Breast epithelium (tissue), 4 donors: ENCODE measurements around the gene TMEM270. TPM values are rescaled to one million over a fixed set of nuclear protein-coding genes. Genes with fewer than 3 reads are reported as not detected.

Experiments used
- DNase-seq, 2 donors: peaks; one replicate each; pipeline ENCODE4 v3.0.0-alpha.2; 2019; ENCODE audit warnings: low spot score in 2 of 2
- H3K27ac ChIP-seq, 2 donors: fragments of 200-600 bp; sonication (generic) in 1 of 2; one replicate each; pipeline ENCODE4 v1.5.1; 2016 to 2019; ENCODE audit warnings: mild to moderate bottlenecking in 1 of 2
- H3K27me3 ChIP-seq, 2 donors: fragments of 200-600 bp; sonication (generic) in 1 of 2; one replicate each; pipeline versions ENCODE4 v1.5.1 to v1.6.0; 2017 to 2019; ENCODE audit warnings: control low read depth in 1 of 2, mild to moderate bottlenecking in 1 of 2
- H3K36me3 ChIP-seq: fragments of 200-600 bp; one replicate; pipeline ENCODE4 v1.5.1; 2019
- H3K4me1 ChIP-seq, 2 donors: fragments of 200-600 bp; sonication (generic); one replicate each; pipeline ENCODE4 v1.5.1; 2016 to 2019; ENCODE audit warnings: control low read depth in 1 of 2
- H3K4me3 ChIP-seq, 3 donors: fragments of 200-600 bp; sonication (generic); 1 replicate in 2 of 3; 2 replicates in 1 of 3; pipeline ENCODE4 v1.5.1; 2016 to 2019; ENCODE audit warnings: mild to moderate bottlenecking in 3 of 3, moderate library complexity in 2 of 3
- H3K9me3 ChIP-seq, 2 donors: fragments of 200-600 bp; sonication (generic) in 1 of 2; one replicate each; pipeline ENCODE4 v1.5.1; 2016 to 2019; ENCODE audit warnings: control low read depth in 1 of 2
- POLR2A ChIP-seq: fragments of 450-650 bp; IDR thresholded peaks from one replicate; pipeline ENCODE4 v1.6.1; 2016; ENCODE audit warnings: antibody characterized with exemption, mild to moderate bottlenecking, moderate library complexity
- POLR2AphosphoS5 ChIP-seq, 3 donors: sonication (generic); formaldehyde crosslinking; IDR thresholded peaks; one replicate each; pipeline ENCODE4 v1.6.1; 2017; ENCODE audit warnings: antibody characterized with exemption in 3 of 3
- intact Hi-C: fragments of 100-400 bp; cut with DNase I; formaldehyde crosslinking; loops from one replicate; pipeline ENCODE4 v1.15.1; 2023; ENCODE audit warnings: low total_unique reads
- total RNA-seq, 3 donors: library from RNA; depleted of rRNA; stranded (reverse); fragments of >200 nt; gene quantifications; one replicate each; pipeline ENCODE4 v1.1.0, GENCODE V29; 2016
- TF ChIP-seq, protein P1 (sequence below), 3 donors: fragments of 450-650 bp; IDR thresholded peaks; one replicate each; pipeline ENCODE4 v1.5.1; 2016 to 2017; ENCODE audit warnings: antibody characterized with exemption in 3 of 3, mild to moderate bottlenecking in 3 of 3, moderate library complexity in 3 of 3

TMEM270 gene
- total RNA-seq, 3 donors from 2014 or later = not detected

DNA sequence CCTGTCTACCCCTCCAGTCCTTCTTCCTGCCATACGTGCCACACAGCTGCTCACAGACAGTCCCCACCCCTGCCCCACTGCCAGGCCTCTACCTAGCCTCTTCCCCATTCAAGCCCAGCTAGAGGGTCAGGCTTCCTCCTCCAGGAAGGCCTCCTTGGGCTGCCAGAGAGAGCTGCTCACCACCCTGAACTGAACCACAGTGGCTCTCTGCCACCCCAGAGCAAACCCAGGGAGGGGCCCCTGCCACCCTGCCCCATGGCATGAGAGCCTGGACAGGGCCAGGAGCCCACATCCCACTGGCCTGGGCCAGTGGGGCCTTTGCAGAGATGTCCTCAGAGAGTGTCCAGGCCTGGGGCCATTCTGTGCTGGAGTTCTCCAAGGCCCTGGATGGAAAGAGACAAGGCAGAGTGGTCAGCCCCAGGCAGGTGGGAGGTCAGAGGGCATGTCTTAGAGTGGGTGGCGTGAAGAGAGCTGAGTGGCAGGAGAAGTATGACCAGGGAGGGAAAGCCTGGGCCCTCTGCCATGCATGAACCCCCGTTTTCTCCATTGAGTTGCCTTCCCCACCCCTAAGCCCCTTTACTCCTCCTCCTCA is 40.4 kb downstream of the TMEM270 start:
- Histone ChIP-seq H3K4me1 (no peaks in the 10 kb centered on the region), H3K36me3 (no peaks in the 10 kb centered on the region), H3K27ac (no peak overlapping the region), H3K27me3 (no peaks in the 10 kb centered on the region), H3K9me3 (peaks cover 0 to 5% of the 10 kb centered on the region in 2 donors), H3K4me3 (no peak overlapping the region)
- DNase-seq = no peak
- intact Hi-C loops = no loop called here
- TF ChIP-seq POLR2AphosphoS5 (IDR thresholded peaks at IDR 0.05) (no peak), POLR2A (no peak)
- TF ChIP-seq, protein P1, sequence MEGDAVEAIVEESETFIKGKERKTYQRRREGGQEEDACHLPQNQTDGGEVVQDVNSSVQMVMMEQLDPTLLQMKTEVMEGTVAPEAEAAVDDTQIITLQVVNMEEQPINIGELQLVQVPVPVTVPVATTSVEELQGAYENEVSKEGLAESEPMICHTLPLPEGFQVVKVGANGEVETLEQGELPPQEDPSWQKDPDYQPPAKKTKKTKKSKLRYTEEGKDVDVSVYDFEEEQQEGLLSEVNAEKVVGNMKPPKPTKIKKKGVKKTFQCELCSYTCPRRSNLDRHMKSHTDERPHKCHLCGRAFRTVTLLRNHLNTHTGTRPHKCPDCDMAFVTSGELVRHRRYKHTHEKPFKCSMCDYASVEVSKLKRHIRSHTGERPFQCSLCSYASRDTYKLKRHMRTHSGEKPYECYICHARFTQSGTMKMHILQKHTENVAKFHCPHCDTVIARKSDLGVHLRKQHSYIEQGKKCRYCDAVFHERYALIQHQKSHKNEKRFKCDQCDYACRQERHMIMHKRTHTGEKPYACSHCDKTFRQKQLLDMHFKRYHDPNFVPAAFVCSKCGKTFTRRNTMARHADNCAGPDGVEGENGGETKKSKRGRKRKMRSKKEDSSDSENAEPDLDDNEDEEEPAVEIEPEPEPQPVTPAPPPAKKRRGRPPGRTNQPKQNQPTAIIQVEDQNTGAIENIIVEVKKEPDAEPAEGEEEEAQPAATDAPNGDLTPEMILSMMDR (IDR thresholded peaks at IDR 0.05) = no peak

DNA sequence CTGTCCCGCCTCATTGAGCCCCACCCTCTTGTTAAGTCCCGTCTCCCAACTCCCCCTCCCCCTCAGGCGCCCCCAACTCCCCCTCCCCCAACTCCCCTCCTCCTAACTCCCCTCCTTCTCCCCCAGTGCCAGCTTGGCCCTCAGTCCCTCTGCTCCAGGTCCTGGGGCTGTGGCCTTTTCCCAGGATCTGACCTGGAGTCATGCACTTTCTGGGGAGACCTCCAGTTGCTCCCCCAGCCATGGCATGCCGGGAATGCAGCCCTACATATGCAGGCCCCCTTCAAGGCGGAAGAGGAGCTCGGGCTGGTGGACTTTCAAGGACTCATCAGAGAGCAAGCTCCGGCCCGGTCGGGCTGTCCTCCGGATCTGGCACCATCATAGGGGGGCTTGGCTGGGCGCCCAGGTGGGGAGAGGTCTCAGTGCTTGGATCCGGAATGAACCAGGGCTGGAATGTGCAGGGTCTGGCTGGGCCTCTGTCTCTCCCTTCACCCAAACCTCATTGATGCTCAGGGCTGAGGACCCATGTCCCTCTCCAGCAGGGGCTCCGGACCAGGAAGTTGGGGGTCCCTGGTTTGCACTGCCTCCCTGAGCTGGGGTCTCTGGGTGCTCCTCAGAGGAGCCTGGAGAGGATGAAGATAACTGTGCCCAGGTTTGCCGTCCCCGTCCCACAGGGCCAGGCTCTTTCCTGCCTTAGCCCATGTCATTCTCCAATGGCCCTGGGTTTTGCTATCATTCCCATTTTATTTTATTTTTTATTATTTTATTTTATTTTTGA is 41.1 kb downstream of the TMEM270 start:
- H3K36me3 ChIP-seq = no peaks in the 10 kb centered on the region
- H3K27ac ChIP-seq = no peak overlapping the region
- H3K27me3 ChIP-seq = no peaks in the 10 kb centered on the region
- H3K4me1 ChIP-seq = no peaks in the 10 kb centered on the region
- TF ChIP-seq POLR2A = no peak
- TF ChIP-seq, protein P1 (IDR thresholded peaks at IDR 0.05) = no peak
- no peak for TF ChIP-seq POLR2AphosphoS5 (IDR thresholded peaks at IDR 0.05)
- peaks cover 0 to 4% of the 10 kb centered on the region in 2 donors for H3K9me3 ChIP-seq
- intact Hi-C loops = no loop called here
- H3K4me3 ChIP-seq = no peak overlapping the region
- peak in 1 of 2 donors; percentile 47 for DNase-seq

DNA sequence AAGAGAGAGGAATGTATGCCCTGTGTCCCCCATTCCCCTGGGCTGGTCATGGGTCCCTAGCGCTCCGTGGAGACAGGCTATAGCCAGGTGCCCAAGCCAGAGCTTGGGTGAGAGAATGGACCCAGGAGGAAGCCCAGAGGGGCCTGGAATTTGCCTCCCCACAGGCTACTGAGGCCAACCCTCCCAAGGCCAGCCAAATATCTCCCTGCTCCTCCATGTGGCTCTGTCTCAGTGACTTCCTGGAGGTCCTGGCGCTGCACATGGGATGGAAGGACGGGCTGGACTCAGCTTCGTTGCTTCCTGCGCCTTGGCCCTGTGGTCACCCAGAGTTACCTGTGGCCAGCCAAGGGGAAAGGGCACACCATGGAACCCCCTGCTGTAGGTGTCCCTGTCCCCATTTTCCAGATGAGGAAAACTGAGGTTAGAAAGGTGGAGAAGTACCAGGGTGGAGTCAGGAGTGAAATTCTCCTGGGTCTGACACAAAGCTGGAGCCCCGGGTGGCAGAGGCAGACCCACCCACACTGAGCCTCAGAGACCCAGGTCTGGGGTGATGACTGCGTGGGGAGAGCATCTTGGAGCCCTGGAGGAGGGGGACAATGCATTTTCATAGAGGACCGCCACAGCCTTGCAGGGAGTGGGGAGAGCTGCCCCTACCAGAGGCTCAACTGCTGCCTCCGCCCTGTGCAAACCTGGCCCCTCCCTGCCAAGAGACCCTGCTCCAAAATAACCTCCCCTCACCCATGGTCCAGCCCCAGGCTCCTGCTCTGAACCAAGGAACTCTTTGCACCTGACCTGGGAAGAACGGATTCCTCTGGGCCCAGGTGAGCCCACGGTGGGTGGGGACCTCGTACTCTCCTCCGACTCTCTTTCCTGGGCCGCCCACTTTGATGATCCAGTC is 42.6 kb downstream of the TMEM270 start:
- H3K4me1 ChIP-seq = no peaks in the 10 kb centered on the region
- no peak for DNase-seq
- intact Hi-C loops = no loop called here
- H3K4me3 ChIP-seq = no peak overlapping the region
- H3K36me3 ChIP-seq = no peaks in the 10 kb centered on the region
- no peak overlapping the region for H3K27ac ChIP-seq
- H3K9me3 ChIP-seq = no peaks in the 10 kb centered on the region
- no peak for TF ChIP-seq POLR2AphosphoS5 (IDR thresholded peaks at IDR 0.05)
- no peaks in the 10 kb centered on the region for H3K27me3 ChIP-seq

DNA sequence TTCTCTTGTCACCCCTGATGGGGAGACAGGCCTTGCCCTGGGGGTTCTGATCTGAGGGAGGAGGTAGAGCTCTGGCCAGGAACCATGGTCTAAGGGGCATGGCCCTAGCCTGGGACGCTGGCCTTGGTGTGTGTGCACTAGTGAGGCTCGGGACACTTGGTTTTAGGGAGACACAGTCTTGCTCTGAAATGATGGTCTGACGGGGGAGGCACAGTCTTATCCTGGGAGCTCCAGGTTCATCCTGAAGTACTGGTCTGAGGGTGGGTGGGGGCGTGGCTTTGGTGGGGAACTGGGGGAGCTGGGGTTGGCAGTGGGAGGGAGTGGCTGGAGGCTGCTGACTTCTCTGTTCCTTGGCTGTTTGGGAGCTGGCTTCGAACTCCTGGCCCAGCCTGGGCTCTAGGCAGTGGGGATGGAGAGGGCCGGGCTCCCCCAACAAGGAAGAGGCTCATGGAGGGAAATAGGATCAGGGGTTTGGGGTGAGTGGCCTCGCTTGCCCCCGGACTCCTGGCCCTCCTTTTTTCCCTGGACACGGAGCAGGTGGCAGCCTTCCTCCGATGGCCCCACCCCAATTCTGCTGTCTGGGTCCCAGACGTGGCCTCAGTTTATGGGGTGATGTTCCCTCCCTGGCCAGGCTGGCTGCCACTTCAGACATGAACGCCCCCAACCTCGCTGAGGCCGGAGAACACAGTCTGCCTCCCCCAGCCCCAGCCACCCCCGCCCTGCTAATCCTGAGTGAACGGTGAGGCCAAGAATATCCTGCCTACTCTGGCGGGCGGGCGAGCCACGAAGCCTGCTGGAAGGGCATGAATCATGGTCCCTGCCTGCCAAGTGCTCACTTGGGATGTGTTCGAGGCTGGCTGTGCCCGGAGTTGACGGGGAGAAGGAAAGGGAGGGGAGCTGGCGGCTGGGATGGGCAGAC is 43.5 kb downstream of the TMEM270 start:
- intact Hi-C loops = no loop called here
- H3K4me1 ChIP-seq = no peaks in the 10 kb centered on the region
- DNase-seq = no peak
- TF ChIP-seq POLR2AphosphoS5 (IDR thresholded peaks at IDR 0.05) (no peak), POLR2A (no peak)
- TF ChIP-seq, protein P1 (IDR thresholded peaks at IDR 0.05) = no peak
- H3K36me3 ChIP-seq = no peaks in the 10 kb centered on the region
- no peaks in the 10 kb centered on the region for H3K9me3 ChIP-seq
- no peak overlapping the region for H3K4me3 ChIP-seq
- H3K27ac ChIP-seq = no peak overlapping the region
- H3K27me3 ChIP-seq = no peaks in the 10 kb centered on the region

DNA sequence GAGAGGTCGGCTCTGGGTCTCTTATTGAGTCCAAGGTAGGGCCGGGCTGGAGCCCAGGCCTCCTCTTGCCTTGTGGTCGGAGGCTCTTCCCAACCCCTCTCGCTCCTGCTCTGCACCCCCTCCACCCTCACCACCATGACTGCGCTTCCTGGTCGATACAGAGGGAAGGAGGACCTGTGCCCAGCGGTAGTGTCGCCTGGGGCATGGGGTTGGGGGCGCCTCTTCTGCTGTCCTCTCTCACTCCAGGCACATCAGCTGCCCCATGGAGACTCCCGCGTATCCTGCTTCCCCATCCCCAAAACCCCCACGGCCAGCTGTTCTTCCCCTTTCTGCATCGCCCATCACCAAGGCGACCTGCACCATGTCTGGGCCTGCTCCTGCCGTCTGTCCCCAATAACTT is 44.4 kb downstream of the TMEM270 start:
- H3K36me3 ChIP-seq = no peaks in the 10 kb centered on the region
- H3K27ac ChIP-seq = no peak overlapping the region
- no peaks in the 10 kb centered on the region for H3K4me1 ChIP-seq
- TF ChIP-seq, protein P1 (IDR thresholded peaks at IDR 0.05) = no peak
- TF ChIP-seq POLR2A (no peak), POLR2AphosphoS5 (IDR thresholded peaks at IDR 0.05) (no peak)
- intact Hi-C loops = no loop called here
- H3K9me3 ChIP-seq = no peaks in the 10 kb centered on the region
- no peak overlapping the region for H3K4me3 ChIP-seq
- no peak for DNase-seq
- H3K27me3 ChIP-seq = no peaks in the 10 kb centered on the region
